Measurements from ENCODE around the gene CAGE1. TPM values are rescaled to one million over a fixed set of nuclear protein-coding genes. Genes with fewer than 3 reads are reported as not detected.

CAGE1 gene
- polyA plus RNA-seq, 4 donors = 0.09 to 0.17 (median 0.17) TPM; not detected in 1

GRCh38 chr6:7313505-7314165 lies 75.9 kb downstream of the CAGE1 start:
- no peak for DNase-seq (ENCODE audit: low read depth in 4 of 4, low spot score in 3 of 4)

- DNase-seq (ENCODE audit: low read depth in 4 of 4, low spot score in 3 of 4) = peak; percentile 85 to 94 (median 90)
Measured at GRCh38 chr6:7312616-7313504, 76.7 kb downstream of the CAGE1 start, which contains the start of gene SSR1. TSS of gene SSR1 (minus strand) at chr6:7313199. CDS start at chr6:7313120, 79 bp downstream.

GRCh38 chr6:7311917-7312615 lies 77.5 kb downstream of the CAGE1 start:
- no peak for DNase-seq (ENCODE audit: low read depth in 4 of 4, low spot score in 3 of 4)

- DNase-seq (ENCODE audit: low read depth in 4 of 4, low spot score in 3 of 4) = no peak
Measured at GRCh38 chr6:7311176-7311575, 78.4 kb downstream of the CAGE1 start.

- DNase-seq (ENCODE audit: low read depth in 4 of 4, low spot score in 3 of 4) = no peak
Measured at GRCh38 chr6:7309050-7309449, 80.5 kb downstream of the CAGE1 start.

GRCh38 chr6:7307533-7307932 lies 82.0 kb downstream of the CAGE1 start:
- no peak for DNase-seq (ENCODE audit: low read depth in 4 of 4, low spot score in 3 of 4)

- no peak for DNase-seq (ENCODE audit: low read depth in 4 of 4, low spot score in 3 of 4)
Measured at GRCh38 chr6:7304821-7305220, 84.7 kb downstream of the CAGE1 start.

GRCh38 chr6:7301702-7302101 lies 87.8 kb downstream of the CAGE1 start:
- no peak for DNase-seq (ENCODE audit: low read depth in 4 of 4, low spot score in 3 of 4)

- DNase-seq (ENCODE audit: low read depth in 4 of 4, low spot score in 3 of 4) = no peak
Measured at GRCh38 chr6:7300926-7301325, 88.6 kb downstream of the CAGE1 start.

- no peak for DNase-seq (ENCODE audit: low read depth in 4 of 4, low spot score in 3 of 4)
Measured at GRCh38 chr6:7298113-7298512, 91.4 kb downstream of the CAGE1 start.

GRCh38 chr6:7296602-7297001 lies 92.9 kb downstream of the CAGE1 start:
- DNase-seq (ENCODE audit: low read depth in 4 of 4, low spot score in 3 of 4) = no peak

- DNase-seq (ENCODE audit: low read depth in 4 of 4, low spot score in 3 of 4) = no peak
Measured at GRCh38 chr6:7295916-7296315, 93.6 kb downstream of the CAGE1 start.

- DNase-seq (ENCODE audit: low read depth in 4 of 4, low spot score in 3 of 4) = no peak
Measured at GRCh38 chr6:7292596-7293255, 96.8 kb downstream of the CAGE1 start.

- no peak for DNase-seq (ENCODE audit: low read depth in 4 of 4, low spot score in 3 of 4)
Measured at GRCh38 chr6:7290079-7290478, 99.5 kb downstream of the CAGE1 start.

GRCh38 chr6:7285416-7285815 lies 104.1 kb downstream of the CAGE1 start:
- DNase-seq (ENCODE audit: low read depth in 4 of 4, low spot score in 3 of 4) = no peak

GRCh38 chr6:7283676-7284075 lies 105.9 kb downstream of the CAGE1 start:
- no peak for DNase-seq (ENCODE audit: low read depth in 4 of 4, low spot score in 3 of 4)

- DNase-seq (ENCODE audit: low read depth in 4 of 4, low spot score in 3 of 4) = no peak
Measured at GRCh38 chr6:7282097-7282906, 107.2 kb downstream of the CAGE1 start.
